Prostate gland (tissue), 2 donors: ENCODE data around the gene SEC14L2. TPM values are rescaled to one million over a fixed set of nuclear protein-coding genes. Genes with fewer than 3 reads are reported as not detected.
"Not testable (repeated sequence)": the region's sequence is repeated elsewhere in the genome, so short reads cannot be mapped to it uniquely, and the experiment has no call there.

Experiments used
- DNase-seq: peaks from one replicate; pipeline ENCODE4 v3.0.0-alpha.2; 2019; ENCODE audit warnings: low spot score
- H3K27ac ChIP-seq, 2 donors: fragments of 200-600 bp; sonication (generic); 2 replicates each; pipeline ENCODE4 v1.5.1; 2017 to 2019
- H3K27me3 ChIP-seq: fragments of 200-600 bp; sonication (generic); replicated peaks from 2 replicates; pipeline ENCODE4 v1.5.1; 2019; ENCODE audit not compliant: insufficient read depth
- H3K36me3 ChIP-seq, 2 donors: fragments of 200-600 bp; sonication (generic); 1 replicate in 1 of 2; 2 replicates in 1 of 2; pipeline versions ENCODE4 v1.5.1 to v1.8.1; 2017 to 2019
- H3K4me1 ChIP-seq: fragments of 200-600 bp; sonication (generic); replicated peaks from 2 replicates; pipeline ENCODE4 v1.5.1; 2019
- H3K4me3 ChIP-seq, 2 donors: fragments of 200-600 bp; sonication (generic); 2 replicates each; pipeline ENCODE4 v1.5.1; 2017 to 2019
- H3K9me3 ChIP-seq: fragments of 200-600 bp; sonication (generic); 2 replicates; pipeline ENCODE4 v1.5.1; 2017
- CTCF ChIP-seq, 4 experiments: fragments of 200-600 bp in 2 of 4; fragments of 450-650 bp in 2 of 4; sonication (generic) in 2 of 4; IDR thresholded peaks; 1 replicate in 3 of 4; 2 replicates in 1 of 4; pipeline ENCODE4 v1.5.1; 2016 to 2019; ENCODE audit warnings: antibody characterized with exemption in 4 of 4, mild to moderate bottlenecking in 2 of 4, moderate library complexity in 2 of 4
- POLR2A ChIP-seq: fragments of 450-650 bp; IDR thresholded peaks from one replicate; pipeline ENCODE4 v1.6.1; 2016; ENCODE audit warnings: antibody characterized with exemption, mild to moderate bottlenecking
- POLR2AphosphoS5 ChIP-seq: sonication (generic); formaldehyde crosslinking; IDR thresholded peaks from one replicate; pipeline ENCODE4 v1.6.1; 2017; ENCODE audit warnings: antibody characterized with exemption
- WGBS: methylation state at CpG from one replicate; pipeline ENCODE4 v1.1.5; 2018; 5-methylcytosine and 5-hydroxymethylcytosine counted together
- intact Hi-C: fragments of 100-400 bp; cut with DNase I; formaldehyde crosslinking; loops from one replicate; pipeline ENCODE4 v1.14.2; 2022
- total RNA-seq, 2 donors: library from RNA; depleted of rRNA; stranded (reverse); fragments of >200 nt; gene quantifications; one replicate each; pipeline ENCODE4 v1.1.0, GENCODE V29; 2016

Gene SEC14L2
- total RNA-seq, 2 donors from 2014 or later, result 16.8 to 31.1 TPM

DNA sequence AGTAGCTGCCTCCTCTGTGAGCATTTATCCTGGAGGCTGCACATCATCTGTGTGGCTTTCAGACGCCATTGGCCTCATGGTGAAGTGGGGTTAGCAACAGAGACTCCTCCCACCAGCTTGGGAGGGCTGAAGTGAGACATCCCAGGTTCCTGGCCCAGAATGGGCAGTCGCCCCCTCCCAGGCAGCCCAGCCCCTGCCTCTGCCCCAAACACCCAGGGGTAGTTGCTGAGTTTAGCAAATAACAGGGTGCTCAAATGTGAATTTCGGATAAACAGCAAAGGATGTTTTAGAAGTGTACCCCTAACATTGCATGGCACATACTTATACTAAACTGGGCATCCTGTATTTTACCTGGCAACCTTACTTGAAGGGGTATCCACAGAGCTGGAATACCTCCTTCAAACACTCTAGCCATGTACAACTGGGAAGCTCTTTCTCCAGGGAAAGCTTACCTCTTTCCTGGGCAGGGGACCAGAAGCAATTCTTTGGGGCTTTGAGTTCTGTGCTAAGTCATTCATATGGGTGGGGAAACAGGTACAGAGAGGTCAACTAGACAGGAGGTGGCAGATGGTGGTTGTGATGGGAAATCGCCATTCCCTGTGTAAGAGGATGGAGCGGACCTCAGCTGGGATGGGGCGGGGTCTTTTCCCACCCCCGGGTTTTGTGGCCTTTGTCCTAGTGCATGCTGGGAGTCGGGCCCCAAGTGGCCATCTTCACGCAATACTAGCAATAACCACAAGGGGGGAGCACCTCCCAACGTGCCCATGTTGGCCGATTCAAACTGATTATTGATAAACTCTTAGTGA is 48.0 kb downstream of the SEC14L2 start:
- no peaks in the 10 kb centered on the region for H3K9me3 ChIP-seq
- H3K36me3 ChIP-seq, result no peaks in the 10 kb centered on the region
- DNase-seq, result no peak
- no peak overlapping the region for H3K27ac ChIP-seq
- TF ChIP-seq CTCF (IDR thresholded peaks at IDR 0.05) (peak in 3 of 4 experiments; percentile 63 to 74 (median 72)), POLR2A (no peak), POLR2AphosphoS5 (peak; percentile 12)
- 29% methylated on average over 11 of the region's 11 CpGs for WGBS
- no peak overlapping the region for H3K4me3 ChIP-seq
- H3K4me1 ChIP-seq, result no peaks in the 10 kb centered on the region
- no peaks in the 10 kb centered on the region for H3K27me3 ChIP-seq
- intact Hi-C loops, result no loop called here

- no peak for DNase-seq
- no peaks in the 10 kb centered on the region for H3K9me3 ChIP-seq
- intact Hi-C loops, result no loop called here
- 55% methylated on average over 5 of the region's 5 CpGs for WGBS
- no peaks in the 10 kb centered on the region for H3K27me3 ChIP-seq
- no peak overlapping the region for H3K4me3 ChIP-seq
- no peaks in the 10 kb centered on the region for H3K36me3 ChIP-seq
- H3K4me1 ChIP-seq, result no peaks in the 10 kb centered on the region
- TF ChIP-seq POLR2A, result no peak
- no peak for TF ChIP-seq POLR2AphosphoS5
- no peak for TF ChIP-seq CTCF (IDR thresholded peaks at IDR 0.05)
- H3K27ac ChIP-seq, result no peak overlapping the region
Observed at GRCh38 chr22:30445438-30446145, 48.8 kb downstream of the SEC14L2 start.

- no peak for DNase-seq
- no peak overlapping the region for H3K4me3 ChIP-seq
- H3K36me3 ChIP-seq, result no peaks in the 10 kb centered on the region
- H3K4me1 ChIP-seq, result no peaks in the 10 kb centered on the region
- peaks cover 2% of the 10 kb centered on the region for H3K27me3 ChIP-seq
- intact Hi-C loops, result no loop called here
- H3K27ac ChIP-seq, result no peak overlapping the region
- no peaks in the 10 kb centered on the region for H3K9me3 ChIP-seq
- 80% methylated on average over 3 of the region's 3 CpGs for WGBS
- TF ChIP-seq POLR2AphosphoS5 (no peak), POLR2A (no peak), CTCF (IDR thresholded peaks at IDR 0.05) (no peak)
Observed at GRCh38 chr22:30447656-30448055, 50.8 kb downstream of the SEC14L2 start.

- H3K4me3 ChIP-seq, intact Hi-C loops, H3K36me3 ChIP-seq, H3K27me3 ChIP-seq, H3K27ac ChIP-seq, H3K4me1 ChIP-seq, DNase-seq, H3K9me3 ChIP-seq: not testable (repeated sequence)
- 32% methylated on average over 9 of the region's 9 CpGs for WGBS
Observed at GRCh38 chr22:30451488-30451887, 54.7 kb downstream of the SEC14L2 start.

- H3K27me3 ChIP-seq, result peaks cover 2% of the 10 kb centered on the region
- no peak for DNase-seq
- 81% methylated on average over 6 of the region's 6 CpGs for WGBS
Observed at GRCh38 chr22:30452861-30453260, 56.0 kb downstream of the SEC14L2 start.

More at GRCh38 chr22:30452861-30453260, 56.0 kb downstream of the SEC14L2 start:
- no peak for TF ChIP-seq POLR2A
- no peak for TF ChIP-seq POLR2AphosphoS5
- TF ChIP-seq CTCF (IDR thresholded peaks at IDR 0.05), result no peak
- H3K27ac ChIP-seq, result no peak overlapping the region
- intact Hi-C loops, result no loop called here
- no peak overlapping the region for H3K4me3 ChIP-seq
- H3K36me3 ChIP-seq, result no peaks in the 10 kb centered on the region
- H3K4me1 ChIP-seq, result no peaks in the 10 kb centered on the region
- H3K9me3 ChIP-seq, result no peaks in the 10 kb centered on the region
